Measurements from ENCODE around the gene KRTAP5-3. TPM values are rescaled to one million over a fixed set of nuclear protein-coding genes. Genes with fewer than 3 reads are reported as not detected.
"Not testable (repeated sequence)": the region's sequence is repeated elsewhere in the genome, so short reads cannot be mapped to it uniquely, and the experiment has no call there.

The KRTAP5-3 gene
- total RNA-seq, 2 donors from 2014 or later: not detected

DNA sequence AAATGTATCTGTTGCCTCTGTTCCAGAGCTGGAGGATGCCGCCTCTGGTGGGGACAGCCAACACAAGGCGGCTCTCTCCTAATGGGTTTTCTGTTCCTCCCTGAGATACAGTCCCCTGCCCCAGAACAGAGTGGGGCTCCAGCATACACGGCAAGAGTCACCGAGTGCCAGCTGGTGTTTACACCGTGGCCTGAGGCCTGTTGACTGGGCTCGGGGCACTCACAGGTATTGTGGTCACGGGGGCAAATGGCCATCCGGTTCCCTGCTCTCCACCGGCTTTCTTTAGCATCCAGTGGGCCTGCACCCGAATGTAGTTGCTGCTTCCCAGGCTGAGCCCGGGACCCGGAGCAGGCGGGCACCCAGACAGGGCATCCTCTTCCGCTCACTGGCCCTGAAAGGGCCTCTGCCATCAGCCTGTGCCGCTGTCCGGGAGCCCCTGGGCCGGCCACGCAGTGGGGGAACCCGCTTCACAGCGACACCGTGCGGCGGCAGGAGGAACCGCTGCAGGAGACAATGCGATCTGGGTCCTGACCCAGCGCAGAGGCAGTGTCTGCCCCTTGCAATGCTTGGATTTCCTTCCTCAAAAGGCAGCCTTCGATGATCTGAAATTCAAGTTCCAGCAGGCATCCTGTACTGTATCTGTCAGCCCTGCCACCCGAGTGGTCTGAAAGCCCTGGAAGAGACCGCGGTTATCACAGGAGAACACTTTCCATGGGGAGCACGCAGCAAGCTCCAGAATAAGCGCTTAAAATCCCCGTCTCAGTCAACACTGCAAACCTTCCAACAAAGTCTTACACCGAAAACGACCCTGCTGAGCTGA lies 20.5 kb upstream of the KRTAP5-3 start:
- peak; percentile 91 for ATAC-seq
- intact Hi-C loops (cut with DNase I, micrococcal nuclease): no loop called here
- DNase-seq: peak in 1 of 2 donors; percentile 64

DNA sequence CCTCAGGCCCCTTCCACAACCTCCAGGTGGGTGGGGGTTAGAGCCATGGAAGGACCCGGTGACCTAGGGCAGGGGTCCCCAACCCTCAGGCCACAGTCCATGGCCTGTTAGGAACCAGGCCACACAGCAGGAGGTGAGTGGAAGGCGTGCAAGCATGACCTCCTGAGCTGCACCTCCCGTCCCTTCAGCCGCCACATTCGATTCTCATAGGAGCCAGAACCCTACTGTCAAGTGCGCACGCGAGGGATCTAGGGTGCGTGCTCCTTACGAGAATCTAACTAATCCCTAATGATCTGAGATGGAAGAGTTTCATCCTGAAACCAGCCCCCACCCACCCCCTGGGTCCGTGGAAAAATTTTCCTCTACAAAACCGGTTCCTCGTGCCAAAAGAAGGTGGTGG lies 17.3 kb upstream of the KRTAP5-3 start:
- intact Hi-C loops (cut with DNase I, micrococcal nuclease): no loop called here
- no peak for ATAC-seq
- no peak for DNase-seq

DNA sequence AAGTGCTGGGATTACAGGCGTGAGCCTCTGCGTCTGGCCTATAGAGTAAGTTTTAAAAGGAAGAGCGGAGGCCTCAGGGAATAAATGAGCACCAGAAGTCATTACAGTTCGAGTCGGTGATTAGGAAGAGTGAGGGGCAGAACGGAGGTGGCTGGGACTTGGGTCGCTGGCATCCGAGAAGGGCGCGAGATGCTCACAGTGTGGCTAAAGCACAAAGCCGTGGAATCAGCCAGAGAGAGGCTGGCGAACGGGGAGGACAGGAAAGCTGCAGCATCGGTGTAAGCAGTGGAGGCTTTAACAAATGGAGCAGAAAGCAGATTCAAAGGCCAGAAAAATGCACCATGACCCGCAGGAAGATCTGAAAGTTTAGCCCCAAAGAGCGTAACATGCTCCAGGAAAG lies 16.4 kb upstream of the KRTAP5-3 start:
- no peak for DNase-seq
- no peak for ATAC-seq
- intact Hi-C loops (cut with DNase I, micrococcal nuclease): no loop called here

DNA sequence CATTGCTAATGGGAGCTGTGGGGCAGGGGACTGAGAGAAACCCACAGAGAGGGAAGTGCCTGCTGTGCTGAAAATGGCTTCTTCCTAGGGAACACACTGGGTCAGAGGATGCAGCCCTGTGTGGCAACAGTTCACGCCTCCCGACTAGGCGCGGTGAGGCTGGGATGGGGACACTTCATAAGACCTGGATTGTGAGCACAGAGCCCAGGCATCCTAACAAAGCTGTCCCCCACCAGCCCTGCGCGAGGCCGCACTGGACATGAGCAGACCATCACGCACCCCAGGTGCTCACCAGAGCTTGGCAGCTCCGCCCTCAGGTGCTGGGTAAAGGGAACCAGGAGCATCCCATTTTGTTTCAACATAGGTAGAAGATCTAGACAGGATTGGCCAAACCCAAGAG lies 15.5 kb upstream of the KRTAP5-3 start:
- ATAC-seq (no peak), DNase-seq (no peak)
- intact Hi-C loops (cut with DNase I, micrococcal nuclease): no loop called here

DNA sequence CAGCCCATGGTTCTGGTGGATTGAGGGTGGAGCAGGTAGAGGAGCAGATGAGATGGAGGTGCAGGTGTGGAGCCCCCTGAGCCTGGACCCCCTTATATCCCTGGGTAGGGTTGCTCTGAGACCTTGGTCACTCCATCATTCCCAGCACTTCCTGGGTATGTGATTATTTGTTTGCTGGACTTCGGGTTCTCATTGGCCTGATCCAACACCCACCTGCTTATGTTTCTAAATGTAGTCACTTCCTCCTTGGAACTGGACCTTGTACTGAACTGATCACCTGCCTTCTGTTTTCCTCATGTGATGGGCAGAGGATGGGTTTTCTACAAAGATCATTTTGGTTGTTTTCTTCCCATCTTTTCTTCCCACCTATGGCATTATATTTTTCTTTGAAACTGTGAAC lies 13.8 kb upstream of the KRTAP5-3 start, which contains the start of gene KRTAP5-4:
Gene KRTAP5-4, minus strand, starts transcription at position 53 of the 400 bp plus-strand sequence. Its CDS starts 45 bp downstream, at position 8.
- intact Hi-C loops (cut with DNase I, micrococcal nuclease): no loop called here
- ATAC-seq (peak; percentile 97), DNase-seq (no peak)

DNA sequence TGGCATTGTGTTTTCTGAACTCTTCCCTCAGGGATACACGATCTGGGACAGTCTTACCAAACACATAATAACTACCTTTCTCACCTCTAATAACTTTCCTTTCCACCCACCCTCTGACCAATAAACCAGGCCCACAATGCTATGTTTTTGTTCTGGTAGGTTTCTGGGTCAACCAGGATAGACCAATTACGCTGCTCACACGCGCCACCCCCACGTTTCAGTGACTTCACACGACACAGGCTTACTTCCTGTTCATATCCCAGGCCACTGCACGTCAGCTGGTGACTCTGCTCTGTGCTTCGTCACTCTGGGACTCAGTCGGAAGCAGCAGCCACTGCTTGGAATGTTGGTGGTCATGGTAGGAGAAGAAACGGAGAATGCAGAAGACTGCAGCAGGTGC lies 11.2 kb upstream of the KRTAP5-3 start:
- DNase-seq: no peak
- intact Hi-C loops (cut with DNase I, micrococcal nuclease): no loop called here
- ATAC-seq: no peak

DNA sequence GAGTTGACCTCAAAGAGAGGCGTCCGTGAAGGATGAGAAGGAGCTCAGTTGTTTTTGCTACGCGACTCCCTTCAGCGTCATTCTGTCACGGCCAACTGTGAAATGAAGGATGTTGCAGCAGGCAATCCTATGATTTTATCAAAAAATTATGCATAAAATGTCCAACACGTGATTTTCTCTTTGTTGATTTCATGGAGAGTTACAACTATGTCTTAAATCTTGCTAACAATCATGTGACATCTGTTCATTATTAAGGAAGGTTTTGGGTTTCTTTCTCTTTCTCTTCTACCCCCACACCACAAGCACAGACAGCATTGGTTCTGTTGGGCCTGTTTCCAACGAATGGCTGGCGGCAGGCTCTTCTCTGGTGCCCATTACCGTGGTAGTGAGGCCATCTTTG lies 10.0 kb upstream of the KRTAP5-3 start:
- intact Hi-C loops (cut with DNase I, micrococcal nuclease): no loop called here
- DNase-seq (no peak), ATAC-seq (no peak)

DNA sequence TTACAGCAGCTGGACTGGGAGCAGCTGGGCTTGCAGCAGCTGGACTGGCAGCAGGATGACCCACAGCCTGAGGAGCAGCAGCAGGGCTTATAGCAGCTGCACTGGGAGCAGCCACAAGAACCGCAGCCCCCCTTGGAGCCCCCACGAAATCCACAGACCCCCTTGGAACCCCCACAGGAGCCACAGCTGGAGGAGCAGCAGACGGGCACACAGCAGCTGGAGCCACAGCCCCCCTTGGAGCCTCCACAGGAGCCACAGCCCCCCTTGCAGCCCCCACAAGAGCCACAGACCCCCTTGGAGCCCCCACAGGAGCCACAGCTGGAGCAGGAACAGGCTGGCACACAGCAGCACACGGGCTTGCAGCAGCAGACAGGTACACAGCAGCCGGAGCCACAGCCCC lies 362 bp downstream of the KRTAP5-3 start:
- ATAC-seq; intact Hi-C loops (cut with DNase I, micrococcal nuclease): not testable (repeated sequence)

DNA sequence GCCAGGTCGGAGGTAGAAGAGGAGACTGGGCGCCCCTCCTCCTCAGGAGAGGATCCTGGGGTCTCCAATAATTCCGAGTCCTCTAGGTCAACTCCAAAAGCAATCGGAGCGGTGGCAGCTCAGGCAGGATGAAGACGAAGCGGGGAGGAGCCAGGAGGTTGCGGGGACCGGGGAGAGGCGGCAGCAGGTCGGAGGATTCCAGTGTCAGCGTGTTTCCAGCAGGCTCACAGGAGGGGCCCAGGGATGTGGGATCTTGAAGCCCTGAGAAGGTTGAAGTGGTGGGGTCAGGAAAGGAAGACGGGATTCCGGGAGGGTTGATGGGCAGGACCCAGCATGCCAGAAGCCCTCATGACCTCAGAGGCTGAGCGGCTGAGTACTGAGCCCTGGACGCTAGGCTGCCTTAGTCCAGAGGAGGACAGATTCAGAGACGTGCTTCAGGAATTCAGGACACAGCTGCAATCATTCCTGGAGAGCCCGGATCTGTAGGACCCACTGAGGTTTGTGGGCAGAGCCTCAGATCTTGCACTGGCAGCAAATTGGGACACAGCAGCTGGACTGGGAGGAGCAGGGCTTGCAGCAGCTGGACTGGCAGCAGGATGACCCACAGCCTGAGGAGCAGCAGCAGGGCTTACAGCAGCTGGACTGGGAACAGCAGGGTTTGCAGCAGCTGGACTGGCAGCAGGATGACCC lies 962 bp downstream of the KRTAP5-3 start:
- DNase-seq; intact Hi-C loops (cut with DNase I, micrococcal nuclease); ATAC-seq: not testable (repeated sequence)

More for the DNA sequence above, 362 bp downstream of the KRTAP5-3 start:
- not testable (repeated sequence) for DNase-seq

DNA sequence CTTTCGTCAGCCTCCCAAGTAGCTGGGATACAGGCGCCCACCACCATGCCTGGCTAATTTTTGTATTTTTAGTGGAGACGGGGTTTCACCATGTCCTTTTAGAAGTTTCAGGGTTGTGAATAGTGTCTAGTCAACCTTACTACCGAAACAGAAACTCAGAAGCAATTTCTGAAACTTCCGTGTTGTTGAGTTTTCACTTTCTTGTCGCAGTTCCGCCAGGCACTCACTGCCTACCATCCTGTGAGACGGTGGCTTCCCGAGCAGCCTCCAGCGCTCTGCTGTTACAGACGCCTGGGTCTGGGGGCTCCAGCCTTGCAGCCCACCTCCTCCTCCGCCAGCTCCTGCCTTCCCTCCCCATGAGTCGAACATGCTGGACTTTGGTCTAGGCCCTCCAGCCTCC lies 2.3 kb downstream of the KRTAP5-3 start:
- intact Hi-C loops (cut with DNase I, micrococcal nuclease); DNase-seq; ATAC-seq: not testable (repeated sequence)

DNA sequence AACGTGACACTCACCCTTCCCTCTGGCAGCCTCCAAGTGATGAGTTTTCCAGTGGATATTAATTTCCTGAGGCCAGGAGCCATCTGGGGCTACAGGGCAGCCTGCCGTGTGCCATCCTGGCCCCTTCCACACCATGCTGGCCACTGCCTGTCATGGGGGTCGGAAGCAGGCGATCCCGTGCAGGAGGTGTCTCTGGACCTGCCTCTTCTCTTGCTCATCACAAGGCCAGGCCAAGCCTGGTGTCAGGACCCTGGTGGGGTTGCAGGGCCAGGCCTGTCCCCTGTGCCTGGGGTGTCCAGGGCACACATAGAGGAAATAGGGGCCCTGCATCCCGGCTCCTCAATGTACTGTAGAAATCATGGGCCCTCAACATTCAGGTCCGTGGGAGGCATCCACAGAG lies 3.6 kb downstream of the KRTAP5-3 start:
- ATAC-seq (no peak), DNase-seq (no peak)
- intact Hi-C loops (cut with DNase I, micrococcal nuclease): no loop called here

DNA sequence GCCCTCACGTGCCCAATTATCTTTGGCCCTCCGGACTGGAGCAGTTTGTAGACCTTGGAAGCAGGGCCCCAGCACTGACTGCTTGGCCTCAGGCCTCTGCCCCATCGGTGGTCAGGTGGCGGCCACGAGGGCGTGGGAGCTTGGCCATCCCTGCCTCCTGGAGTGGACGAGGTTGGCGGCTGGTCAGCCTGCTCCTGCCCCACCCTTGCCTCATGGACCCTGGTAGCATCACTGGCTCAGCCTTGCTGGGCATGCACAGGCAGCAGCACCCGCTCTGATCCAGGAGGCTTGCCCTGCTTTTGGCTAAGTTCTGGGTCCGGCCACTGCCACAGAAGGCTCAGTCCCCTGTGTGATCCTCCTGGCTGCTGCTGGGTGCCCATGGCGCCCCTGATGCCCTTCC lies 4.1 kb downstream of the KRTAP5-3 start:
- DNase-seq (no peak), ATAC-seq (no peak)
- intact Hi-C loops (cut with DNase I, micrococcal nuclease): no loop called here

DNA sequence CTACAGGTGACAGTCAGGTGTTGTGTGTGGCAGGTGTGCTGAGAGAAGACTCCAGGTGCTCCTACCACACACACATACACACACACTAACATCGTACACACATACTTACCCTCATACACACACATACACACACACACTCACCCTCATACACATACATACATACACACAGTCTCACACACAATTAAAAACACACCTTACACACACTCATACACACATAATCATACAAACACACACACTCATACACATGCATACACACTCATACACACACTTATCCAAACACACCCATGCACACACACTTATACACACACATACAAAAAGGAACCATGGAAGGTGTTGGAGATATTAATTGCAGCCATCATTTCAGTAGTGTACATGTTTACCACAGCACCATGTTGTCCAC lies 4.6 kb downstream of the KRTAP5-3 start:
- ATAC-seq: no peak
- no peak for DNase-seq
- intact Hi-C loops (cut with DNase I, micrococcal nuclease): no loop called here

DNA sequence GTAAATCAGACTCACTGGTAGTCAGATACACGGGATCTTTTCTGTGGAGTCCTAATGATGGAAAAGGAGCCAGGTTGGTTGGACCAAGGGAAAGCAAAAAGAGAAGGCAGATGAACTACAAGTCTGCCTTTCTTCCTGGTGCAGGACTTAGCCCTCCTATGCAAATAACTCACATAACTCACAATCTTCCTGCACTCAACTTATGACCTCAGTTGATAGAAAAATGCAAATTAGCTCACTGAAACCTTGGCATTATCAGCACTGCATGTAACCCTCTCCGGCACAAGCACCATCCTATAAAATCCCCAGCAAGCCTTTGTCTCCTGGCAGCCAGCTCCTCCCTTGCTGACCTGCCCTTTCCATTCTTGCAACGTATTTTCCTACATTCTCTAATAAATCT lies 6.6 kb downstream of the KRTAP5-3 start:
- ATAC-seq: peak; percentile 86
- intact Hi-C loops (cut with DNase I, micrococcal nuclease); DNase-seq: not testable (repeated sequence)

DNA sequence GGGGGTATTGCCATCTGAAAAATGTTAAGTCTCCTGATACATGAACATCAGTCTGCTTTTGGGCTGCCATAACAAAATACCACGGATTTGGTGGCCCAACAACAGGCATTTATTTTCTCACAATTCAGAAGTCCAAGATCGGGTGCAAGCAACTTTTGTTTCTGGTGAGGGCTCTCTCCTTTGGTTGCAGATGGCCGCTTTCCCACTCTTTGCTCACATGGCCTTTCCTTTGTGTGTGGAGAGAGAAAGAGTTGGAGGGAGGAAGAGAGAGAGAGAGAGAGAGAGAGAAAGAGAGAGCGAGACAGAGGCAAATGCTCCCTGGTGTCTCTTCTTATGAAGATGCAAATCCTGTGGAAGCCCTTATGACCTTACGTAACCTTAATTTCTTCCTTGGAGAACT lies 7.6 kb downstream of the KRTAP5-3 start:
- ATAC-seq: no peak
- intact Hi-C loops (cut with DNase I, micrococcal nuclease): no loop called here
- no peak for DNase-seq

DNA sequence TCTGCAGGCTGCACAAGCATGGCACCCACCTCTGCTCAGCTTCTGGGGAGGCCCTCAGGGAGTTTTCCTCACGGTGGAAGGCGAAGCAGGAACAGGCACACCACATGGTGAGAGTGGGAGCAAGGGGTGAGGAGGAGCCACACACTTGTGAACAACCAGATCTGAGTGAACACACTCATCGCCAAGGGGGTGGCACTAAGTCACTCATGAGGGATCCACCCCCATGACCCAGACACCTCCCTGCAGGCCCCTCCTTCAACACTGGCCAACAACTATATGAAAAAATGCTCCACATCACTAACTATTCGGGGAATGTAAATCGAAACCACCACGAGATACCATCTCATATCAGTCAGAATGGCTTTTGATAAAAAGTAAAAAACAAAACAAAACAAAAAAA lies 9.4 kb downstream of the KRTAP5-3 start:
- ATAC-seq (no peak), DNase-seq (no peak)
- intact Hi-C loops (cut with DNase I, micrococcal nuclease): no loop called here

DNA sequence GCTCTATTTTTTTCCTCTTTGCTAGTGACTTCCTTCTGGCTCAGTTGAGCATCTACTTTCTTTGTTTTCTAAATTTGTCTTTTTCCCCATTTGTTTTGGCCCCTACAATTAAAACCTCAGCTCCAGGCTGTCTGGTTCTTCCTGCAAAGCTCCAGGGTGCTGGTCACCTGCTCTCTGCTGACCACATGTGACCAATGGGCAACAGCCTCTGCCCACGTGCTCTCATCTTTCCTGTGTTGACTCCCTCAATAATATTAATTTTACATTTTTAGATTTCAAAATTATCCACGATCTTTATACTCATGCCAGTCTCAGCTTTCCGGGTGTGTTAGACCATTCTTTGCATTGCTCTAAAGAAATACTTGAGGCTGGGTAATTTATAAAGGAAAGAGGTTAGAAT lies 9.9 kb downstream of the KRTAP5-3 start:
- intact Hi-C loops (cut with DNase I, micrococcal nuclease): not testable (repeated sequence)

DNA sequence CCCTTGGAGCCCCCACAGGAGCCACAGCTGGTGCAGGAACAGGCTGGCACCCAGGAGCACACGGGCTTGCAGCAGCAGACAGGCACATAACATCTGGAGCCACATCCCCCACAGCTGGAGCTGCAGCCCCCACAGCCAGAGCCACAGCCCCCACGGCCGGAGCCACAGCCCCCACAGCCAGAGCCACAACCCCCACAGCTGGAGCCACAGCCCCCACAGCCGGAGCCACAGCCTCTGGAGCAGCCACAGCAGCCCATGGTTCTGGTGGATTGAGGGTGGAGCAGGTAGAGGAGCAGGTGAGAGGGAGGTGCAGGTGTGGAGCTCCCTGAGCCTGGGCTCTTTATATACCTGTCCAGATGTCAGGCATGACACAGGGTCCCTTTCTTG lies 10.3 kb downstream of the KRTAP5-3 start, which contains the start of gene KRTAP5-2:
Gene KRTAP5-2, minus strand, starts transcription at position 301 of the 387 bp plus-strand sequence. Its CDS starts 44 bp downstream, at position 257.
- DNase-seq (no peak), ATAC-seq (no peak)
- intact Hi-C loops (cut with DNase I, micrococcal nuclease): no loop called here

More for the DNA sequence above, 9.9 kb downstream of the KRTAP5-3 start:
- not testable (repeated sequence) for ATAC-seq, DNase-seq

DNA sequence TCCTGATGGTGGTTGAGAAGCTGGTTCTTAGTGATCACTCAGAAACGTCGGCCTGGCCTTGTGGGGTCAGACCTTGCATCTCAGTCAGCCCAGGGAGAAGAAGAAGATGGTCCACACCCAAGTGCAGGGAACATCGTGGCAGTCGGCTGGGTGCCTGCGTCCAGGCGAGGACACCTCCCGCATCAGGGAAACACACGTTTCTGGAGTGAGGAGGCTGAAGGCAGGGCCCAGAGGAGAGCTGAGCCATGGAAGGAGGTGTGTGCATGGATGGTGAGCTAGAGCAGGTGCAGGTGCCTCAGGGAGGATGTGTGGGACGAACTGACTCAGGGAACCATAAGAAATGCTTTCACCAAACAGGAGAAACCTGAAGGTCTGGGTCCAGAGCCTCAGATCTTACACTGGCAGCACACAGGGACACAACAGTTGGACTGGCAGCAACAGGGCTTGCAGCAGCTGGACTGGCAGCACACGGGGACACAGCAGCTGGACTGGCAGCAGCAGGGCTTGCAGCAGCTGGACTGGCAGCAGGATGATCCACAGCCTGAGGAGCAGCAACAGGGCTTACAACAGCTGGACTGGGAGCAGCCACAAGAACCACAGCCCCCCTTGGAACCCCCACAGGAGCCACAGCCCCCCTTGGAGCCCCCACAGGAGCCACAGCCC lies 10.8 kb downstream of the KRTAP5-3 start:
- DNase-seq (no peak), ATAC-seq (no peak)
- intact Hi-C loops (cut with DNase I, micrococcal nuclease): no loop called here
